H1 (cell line): ENCODE results near the gene A2ML1. TPM values are rescaled to one million over a fixed set of nuclear protein-coding genes. Genes with fewer than 3 reads are reported as not detected.

Experiments
- CEBPB ChIP-seq: IDR thresholded peaks from 2 replicates; pipeline ENCODE4 v1.6.1; 2012; ENCODE audit warnings: low read depth, low read length
- HDAC6 ChIP-seq: IDR thresholded peaks from one replicate; pipeline ENCODE4 v1.7.1; 2012; ENCODE audit warnings: low read depth, mild to moderate bottlenecking, inconsistent platforms, low read length, moderate library complexity
- RNF2 ChIP-seq: fragments of 200-900, 300-1000 bp; sonication (generic); IDR thresholded peaks from 2 replicates; pipeline ENCODE4 v1.7.1; 2016; ENCODE audit warnings: borderline replicate concordance, low read depth, mild to moderate bottlenecking, antibody characterized with exemption, low read length; ENCODE audit not compliant: poor library complexity, severe bottlenecking; ENCODE audit errors: missing control alignments
- TEAD4 ChIP-seq: IDR thresholded peaks from 2 replicates; pipeline ENCODE4 v1.6.1; 2012; ENCODE audit warnings: low read depth, low read length, inconsistent platforms, mixed read lengths
- polyA plus RNA-seq, 7 experiments: library from polyadenylated mRNA; depleted of rRNA in 3 of 7; stranded (reverse) in 5 of 7; unstranded in 2 of 7; fragments of >200 nt in 5 of 7; fragments of 200-250 nt in 2 of 7; gene quantifications; 1 replicate in 5 of 7; 2 replicates in 1 of 7; 4 replicates in 1 of 7; pipeline versions ENCODE4 v1.2.1 to v1.2.3, GENCODE V29; 2011 to 2013; ENCODE audit warnings: missing spikeins in 2 of 7, mixed read lengths in 2 of 7
- total RNA-seq: library from RNA; stranded (reverse); fragmentation: NEBNext Ultra II Directional; extraction: Animal tissue kit (Norgen Biotek cat#: 25700); gene quantifications from 2 replicates; pipeline ENCODE4 v1.2.1, GENCODE V29; 2021

Gene A2ML1
- total and polyA plus RNA-seq, 2 of the 8 experiments (the other 6 are each of a cell fraction or from before 2014, with no cell fraction given), result 10.2 to 10.3 TPM

GRCh38 chr12:8911606-8912268 is 89.3 kb downstream of the A2ML1 start (continued):
- TF ChIP-seq RNF2 (no peak), CEBPB (no peak), HDAC6 (no peak), TEAD4 (no peak)
